ENCODE measurements around the gene ATP10A.

Gene ATP10A

DNA sequence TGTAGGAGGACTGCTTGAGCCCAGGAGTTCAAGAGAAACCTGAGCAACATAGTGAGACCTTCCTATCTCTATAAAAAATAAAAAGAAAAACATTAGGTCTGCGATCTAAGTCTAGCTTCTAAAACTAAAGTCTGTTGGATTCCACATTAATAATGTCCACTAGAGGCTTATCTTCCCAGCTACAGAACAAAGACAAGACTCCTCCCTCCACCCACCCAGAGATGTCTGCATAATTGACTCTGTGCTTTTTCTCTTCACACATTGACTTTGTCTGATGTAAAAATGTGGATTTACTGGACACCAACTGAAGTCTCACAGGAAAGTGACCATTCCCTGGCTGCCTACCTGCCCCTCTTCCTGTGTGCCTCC lies 91.8 kb downstream of the ATP10A start:
- TF ChIP-seq, protein P1, sequence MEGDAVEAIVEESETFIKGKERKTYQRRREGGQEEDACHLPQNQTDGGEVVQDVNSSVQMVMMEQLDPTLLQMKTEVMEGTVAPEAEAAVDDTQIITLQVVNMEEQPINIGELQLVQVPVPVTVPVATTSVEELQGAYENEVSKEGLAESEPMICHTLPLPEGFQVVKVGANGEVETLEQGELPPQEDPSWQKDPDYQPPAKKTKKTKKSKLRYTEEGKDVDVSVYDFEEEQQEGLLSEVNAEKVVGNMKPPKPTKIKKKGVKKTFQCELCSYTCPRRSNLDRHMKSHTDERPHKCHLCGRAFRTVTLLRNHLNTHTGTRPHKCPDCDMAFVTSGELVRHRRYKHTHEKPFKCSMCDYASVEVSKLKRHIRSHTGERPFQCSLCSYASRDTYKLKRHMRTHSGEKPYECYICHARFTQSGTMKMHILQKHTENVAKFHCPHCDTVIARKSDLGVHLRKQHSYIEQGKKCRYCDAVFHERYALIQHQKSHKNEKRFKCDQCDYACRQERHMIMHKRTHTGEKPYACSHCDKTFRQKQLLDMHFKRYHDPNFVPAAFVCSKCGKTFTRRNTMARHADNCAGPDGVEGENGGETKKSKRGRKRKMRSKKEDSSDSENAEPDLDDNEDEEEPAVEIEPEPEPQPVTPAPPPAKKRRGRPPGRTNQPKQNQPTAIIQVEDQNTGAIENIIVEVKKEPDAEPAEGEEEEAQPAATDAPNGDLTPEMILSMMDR (IDR thresholded peaks at IDR 0.05; ENCODE audit: extremely low read depth, missing control alignments), result no peak
- no peak for DNase-seq (ENCODE audit: low spot score)

DNA sequence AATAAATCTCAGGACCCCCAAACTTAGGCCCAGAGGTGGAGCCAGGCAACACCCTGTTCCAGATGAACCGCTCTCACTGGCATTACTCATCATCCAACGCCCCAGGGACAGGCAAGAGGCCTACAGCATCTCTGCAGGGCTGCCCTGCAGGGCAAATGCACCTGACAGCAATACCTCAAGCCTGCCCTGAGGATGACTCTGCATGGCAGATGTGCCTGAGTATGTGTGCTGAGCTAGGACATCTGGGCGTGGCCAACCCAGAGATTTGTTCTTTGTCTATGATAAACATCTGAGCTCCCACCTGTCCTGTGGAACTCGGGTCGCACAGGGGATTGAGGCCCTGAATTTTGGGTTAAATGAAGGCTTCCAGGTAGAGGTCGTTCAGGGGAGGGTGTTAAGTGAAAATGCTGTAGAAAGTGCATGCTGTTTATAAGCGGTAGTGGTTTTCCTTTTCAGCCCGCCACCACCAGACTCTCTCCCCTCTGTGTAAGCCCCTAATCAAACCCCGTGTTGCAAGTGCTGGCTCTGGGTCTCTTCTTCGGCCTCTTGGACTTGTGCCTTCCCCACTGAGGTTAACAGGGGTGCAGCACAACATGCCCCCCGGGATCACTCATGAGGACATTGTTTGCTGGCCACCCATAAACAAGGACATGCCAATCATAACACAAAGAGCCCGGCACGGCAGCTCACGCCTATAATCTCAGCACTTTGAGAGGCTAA lies 92.3 kb downstream of the ATP10A start:
- TF ChIP-seq, protein P1 (IDR thresholded peaks at IDR 0.05; ENCODE audit: extremely low read depth, missing control alignments), result no peak
- DNase-seq (ENCODE audit: low spot score), result no peak

DNA sequence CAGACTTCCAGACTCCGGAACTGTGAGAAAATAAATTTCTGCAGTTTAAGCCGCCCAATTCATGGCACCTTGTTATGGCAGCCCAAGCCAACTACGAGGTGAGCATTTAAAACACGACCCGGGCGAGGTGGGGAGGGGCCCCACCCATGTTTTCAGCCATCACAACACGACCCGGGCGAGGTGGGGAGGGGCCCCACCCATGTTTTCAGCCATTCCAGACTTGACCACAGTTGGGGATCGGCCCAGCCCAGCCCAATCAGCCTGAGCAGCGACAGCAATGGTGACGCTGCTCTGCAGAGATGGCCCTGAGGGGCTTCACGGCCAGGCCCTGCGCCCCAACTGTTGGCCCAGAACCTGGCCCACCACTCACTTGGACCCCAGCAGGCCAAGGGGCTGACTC lies 93.1 kb downstream of the ATP10A start:
- no peak for DNase-seq (ENCODE audit: low spot score)
- TF ChIP-seq, protein P1 (IDR thresholded peaks at IDR 0.05; ENCODE audit: extremely low read depth, missing control alignments), result no peak

DNA sequence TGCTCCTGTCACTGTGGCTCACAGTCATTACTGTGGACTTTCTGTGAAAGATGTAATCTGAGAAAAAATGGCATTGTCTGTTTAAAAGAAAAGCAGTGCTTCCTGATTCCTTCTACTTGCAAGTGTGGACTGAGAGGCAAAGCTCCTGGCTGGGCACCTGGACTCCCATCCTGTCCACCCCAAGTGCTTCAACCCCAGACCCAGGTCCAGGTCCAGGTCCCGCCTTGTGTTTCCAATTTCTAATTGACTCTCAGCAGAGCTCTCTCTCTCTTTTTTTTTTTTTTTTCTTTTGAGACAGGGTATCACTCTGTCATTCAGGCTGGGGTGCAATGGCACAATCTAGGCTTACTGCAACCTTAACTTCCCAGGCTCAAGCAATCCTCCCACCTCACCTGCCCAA lies 94.9 kb downstream of the ATP10A start:
- no peak for DNase-seq (ENCODE audit: low spot score)
- TF ChIP-seq, protein P1 (IDR thresholded peaks at IDR 0.05; ENCODE audit: extremely low read depth, missing control alignments), result no peak

DNA sequence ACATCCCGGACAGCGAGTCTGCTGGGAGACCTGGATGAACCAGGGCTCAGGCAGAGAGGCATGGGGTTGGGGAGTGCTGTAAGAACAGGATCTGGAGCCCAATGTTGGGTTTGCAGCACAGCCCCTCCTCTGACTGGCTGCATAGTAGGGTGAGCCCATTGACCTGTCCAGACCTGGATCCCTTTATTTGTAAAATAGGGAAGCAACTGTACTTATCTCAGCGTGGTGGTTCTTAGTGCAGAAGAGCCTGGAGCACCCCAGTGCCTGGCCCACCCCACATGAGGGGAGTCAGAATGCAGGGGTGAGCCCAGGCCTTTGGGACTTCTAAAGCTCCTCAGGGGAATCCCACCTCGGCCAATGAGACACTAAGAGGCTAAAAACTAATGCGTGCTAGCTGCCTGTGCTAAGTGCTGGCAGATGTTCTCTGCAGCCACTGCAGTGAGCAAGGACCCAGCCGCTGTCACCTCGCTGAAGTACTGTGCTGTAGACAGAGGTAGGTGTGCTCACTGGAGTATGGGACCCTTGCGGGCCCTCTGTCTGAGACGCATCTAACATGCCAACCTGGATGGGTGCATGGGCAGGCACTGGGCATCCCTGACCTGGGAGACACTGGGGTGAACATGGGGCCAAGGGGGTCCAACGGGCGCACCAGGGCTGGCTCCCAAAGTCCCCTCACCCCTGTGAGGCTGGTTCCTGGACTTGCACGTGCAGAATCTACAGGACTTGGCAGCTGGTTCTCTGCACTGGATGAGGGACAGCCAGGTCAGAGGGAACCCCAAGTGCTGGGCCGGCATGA lies 95.6 kb downstream of the ATP10A start:
- TF ChIP-seq, protein P1 (IDR thresholded peaks at IDR 0.05; ENCODE audit: extremely low read depth, missing control alignments), result no peak
- DNase-seq (ENCODE audit: low spot score), result no peak

DNA sequence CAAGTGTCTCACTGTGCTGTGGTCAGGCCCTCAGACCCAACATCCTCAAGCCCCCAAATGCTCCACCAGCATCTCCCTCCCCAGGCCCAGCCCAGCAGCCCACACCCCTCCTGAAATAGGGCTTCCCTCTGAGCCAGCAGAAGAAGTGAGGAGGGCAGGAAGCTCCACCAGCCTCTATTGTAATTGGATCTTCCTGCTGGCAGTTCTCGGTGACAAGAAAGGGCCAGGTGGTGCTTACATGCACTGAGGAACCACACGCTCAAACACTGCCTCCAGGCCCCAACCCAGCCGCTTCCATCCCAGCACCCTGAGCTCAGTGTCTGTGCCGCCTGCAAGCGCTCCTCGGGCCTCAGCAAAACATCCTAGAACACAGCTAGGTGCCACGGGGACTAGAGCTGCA lies 96.7 kb downstream of the ATP10A start:
- no peak for DNase-seq (ENCODE audit: low spot score)
- TF ChIP-seq, protein P1 (IDR thresholded peaks at IDR 0.05; ENCODE audit: extremely low read depth, missing control alignments), result no peak

DNA sequence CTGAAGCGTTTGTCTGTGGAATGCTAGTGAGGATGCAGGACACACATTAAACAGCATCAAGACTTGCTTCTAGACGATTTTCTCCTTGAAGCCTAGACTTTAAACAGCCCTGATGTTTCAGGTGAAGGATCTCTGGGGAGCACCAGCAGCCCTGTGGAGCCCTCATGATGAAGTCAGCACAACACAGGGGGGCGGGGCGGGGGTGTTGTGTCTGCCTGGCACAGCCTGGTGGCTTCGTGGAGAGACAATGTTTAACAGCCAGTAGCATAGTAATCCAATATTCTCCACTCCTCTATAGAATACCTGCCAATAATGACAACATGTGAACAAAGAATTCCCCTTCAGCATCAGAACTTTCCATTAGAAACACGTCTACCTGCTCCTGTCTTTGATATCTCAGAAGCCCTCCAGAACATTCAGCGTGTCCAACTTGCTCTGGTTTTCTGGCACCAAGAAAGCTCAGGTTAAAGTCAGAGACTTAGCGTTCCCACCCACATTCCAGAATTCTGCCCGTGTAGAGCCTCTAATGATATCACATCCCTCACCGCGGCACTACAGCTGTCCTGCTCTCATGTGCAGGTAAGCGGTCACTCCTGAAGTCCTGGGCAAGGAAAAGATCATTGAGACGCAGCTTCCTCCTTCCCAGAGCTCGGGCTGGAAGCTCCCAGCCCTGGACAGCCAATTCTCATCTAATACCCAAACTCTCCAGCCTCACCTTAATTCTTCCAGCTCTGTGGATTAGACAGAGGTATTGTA lies 98.0 kb downstream of the ATP10A start:
- TF ChIP-seq, protein P1 (IDR thresholded peaks at IDR 0.05; ENCODE audit: extremely low read depth, missing control alignments), result no peak
- DNase-seq (ENCODE audit: low spot score), result no peak
